Tibial nerve (tissue), 3 donors: ENCODE results near the gene RBMS3.

Source experiments
- CTCF ChIP-seq, 5 experiments: fragments of 200-600 bp in 3 of 5; fragments of 450-650 bp in 2 of 5; sonication (generic) in 3 of 5; IDR thresholded peaks; one replicate each; pipeline ENCODE4 v1.5.1; 2016 to 2019; ENCODE audit warnings: antibody characterized with exemption in 5 of 5, mild to moderate bottlenecking in 3 of 5, moderate library complexity in 2 of 5
- POLR2A ChIP-seq, 2 donors: fragments of 450-650 bp; IDR thresholded peaks; one replicate each; pipeline ENCODE4 v1.6.1; 2017; ENCODE audit warnings: antibody characterized with exemption in 2 of 2, mild to moderate bottlenecking in 2 of 2, moderate library complexity in 2 of 2

GRCh38 chr3:29318251-29318650, 37.4 kb downstream of the RBMS3 start:
- no peak for TF ChIP-seq CTCF (IDR thresholded peaks at IDR 0.05)
- no peak for TF ChIP-seq POLR2A (IDR thresholded peaks at IDR 0.05)
